ENCODE measurements around the gene BAZ2A.

Gene BAZ2A

GRCh38 chr12:56616244-56616643, 13.9 kb downstream of the BAZ2A start:
- TF ChIP-seq Cebpa-rat (IDR thresholded peaks at IDR 0.05) = no peak
- H4K20me1 ChIP-seq = peaks cover 70 to 99% (median 87%) of the 10 kb centered on the region in 11 experiments
- peak overlapping the region in 6 of 11 experiments; percentile 4 to 34 (median 16); a peak in 4 of 22 replicates for H3K4me2 ChIP-seq
- H3K4me1 ChIP-seq = peaks cover 0 to 37% (median 29%) of the 10 kb centered on the region in 10 experiments; a peak in 14 of 20 replicates
- no peaks in the 10 kb centered on the region for H3K27me3 ChIP-seq
- no peak overlapping the region for H3K4me3 ChIP-seq
- H3K9ac ChIP-seq = no peak overlapping the region
- peaks cover 90 to 100% (median 100%) of the 10 kb centered on the region in 11 experiments for H3K36me3 ChIP-seq
- peak overlapping the region in 1 of 11 experiments; percentile 6; a peak in 1 of 22 replicates for H3K27ac ChIP-seq
- H3K9me3 ChIP-seq (replicated peaks in 1 of 11) = no peaks in the 10 kb centered on the region

- Histone ChIP-seq H3K27me3 (no peaks in the 10 kb centered on the region), H3K4me1 (peaks cover 0 to 35% (median 29%) of the 10 kb centered on the region in 10 experiments; a peak in 14 of 20 replicates), H3K27ac (no peak overlapping the region), H3K9me3 (replicated peaks in 1 of 11) (no peaks in the 10 kb centered on the region), H4K20me1 (peaks cover 54 to 98% (median 81%) of the 10 kb centered on the region in 11 experiments), H3K36me3 (peaks cover 90 to 100% (median 100%) of the 10 kb centered on the region in 11 experiments), H3K4me3 (no peak overlapping the region), H3K9ac (no peak overlapping the region), H3K4me2 (no peak overlapping the region)
- TF ChIP-seq Cebpa-rat (IDR thresholded peaks at IDR 0.05) = no peak
Measured at GRCh38 chr12:56614627-56615026, 15.5 kb downstream of the BAZ2A start.

GRCh38 chr12:56604355-56604754, 25.8 kb downstream of the BAZ2A start:
- Histone ChIP-seq H3K4me2 (no peak overlapping the region), H3K9me3 (replicated peaks in 1 of 11) (no peaks in the 10 kb centered on the region), H4K20me1 (peaks cover 0 to 81% (median 32%) of the 10 kb centered on the region in 11 experiments; a peak in 16 of 22 replicates)

GRCh38 chr12:56602239-56602638, 27.9 kb downstream of the BAZ2A start:
- no peak overlapping the region for H3K4me2 ChIP-seq
- H3K27me3 ChIP-seq = no peaks in the 10 kb centered on the region
- peak in 4 of 11 experiments; percentile 23 to 70 (median 47); a peak in 5 of 22 replicates for TF ChIP-seq Cebpa-rat (IDR thresholded peaks at IDR 0.05)
- no peak overlapping the region for H3K27ac ChIP-seq
- H3K36me3 ChIP-seq = peaks cover 100% of the 10 kb centered on the region in 11 experiments
- peaks cover 3 to 88% (median 32%) of the 10 kb centered on the region in 11 experiments; a peak in 18 of 22 replicates for H4K20me1 ChIP-seq
- H3K4me3 ChIP-seq = no peak overlapping the region
- no peaks in the 10 kb centered on the region for H3K4me1 ChIP-seq
- no peak overlapping the region for H3K9ac ChIP-seq
- H3K9me3 ChIP-seq (replicated peaks in 1 of 11) = no peaks in the 10 kb centered on the region

More at GRCh38 chr12:56604355-56604754, 25.8 kb downstream of the BAZ2A start:
- Histone ChIP-seq H3K36me3 (peaks cover 99 to 100% (median 100%) of the 10 kb centered on the region in 11 experiments), H3K4me3 (no peak overlapping the region), H3K9ac (no peak overlapping the region), H3K4me1 (no peaks in the 10 kb centered on the region), H3K27me3 (no peaks in the 10 kb centered on the region), H3K27ac (no peak overlapping the region)
- no peak for TF ChIP-seq Cebpa-rat (IDR thresholded peaks at IDR 0.05)

- Histone ChIP-seq H3K9me3 (replicated peaks in 1 of 11) (no peaks in the 10 kb centered on the region), H3K4me1 (no peaks in the 10 kb centered on the region), H3K27ac (no peak overlapping the region), H3K4me3 (no peak overlapping the region), H4K20me1 (peaks cover 4 to 86% (median 34%) of the 10 kb centered on the region in 11 experiments; a peak in 18 of 22 replicates), H3K4me2 (no peak overlapping the region), H3K9ac (0 out of 22 replicates have a peak overlapping the region, but pooled peaks of 1 of the 11 experiments have one; percentile 15), H3K36me3 (peaks cover 99 to 100% (median 100%) of the 10 kb centered on the region in 11 experiments), H3K27me3 (no peaks in the 10 kb centered on the region)
- no peak for TF ChIP-seq Cebpa-rat (IDR thresholded peaks at IDR 0.05)
Measured at GRCh38 chr12:56601503-56601902, 28.6 kb downstream of the BAZ2A start.

- Histone ChIP-seq H3K27me3 (no peaks in the 10 kb centered on the region), H3K36me3 (peaks cover 97 to 100% (median 98%) of the 10 kb centered on the region in 11 experiments), H3K4me1 (no peaks in the 10 kb centered on the region), H4K20me1 (peaks cover 4 to 93% (median 35%) of the 10 kb centered on the region in 11 experiments; a peak in 16 of 22 replicates), H3K9ac (no peak overlapping the region), H3K4me2 (no peak overlapping the region), H3K4me3 (no peak overlapping the region), H3K27ac (no peak overlapping the region), H3K9me3 (replicated peaks in 1 of 11) (no peaks in the 10 kb centered on the region)
- no peak for TF ChIP-seq Cebpa-rat (IDR thresholded peaks at IDR 0.05)
Measured at GRCh38 chr12:56600753-56601152, 29.4 kb downstream of the BAZ2A start.

- H3K4me3 ChIP-seq = no peak overlapping the region
- no peaks in the 10 kb centered on the region for H3K27me3 ChIP-seq
- no peak overlapping the region; a peak in 1 of 22 replicates for H3K9ac ChIP-seq
- no peak overlapping the region for H3K4me2 ChIP-seq
- TF ChIP-seq Cebpa-rat (IDR thresholded peaks at IDR 0.05) = no peak
- H4K20me1 ChIP-seq = peaks cover 4 to 94% (median 40%) of the 10 kb centered on the region in 11 experiments; a peak in 16 of 22 replicates
- peaks cover 0 to 1% (median 0%) of the 10 kb centered on the region in 10 experiments; a peak in 3 of 20 replicates for H3K4me1 ChIP-seq
- no peaks in the 10 kb centered on the region for H3K9me3 ChIP-seq (replicated peaks in 1 of 11)
- no peak overlapping the region for H3K27ac ChIP-seq
- peaks cover 92 to 100% (median 98%) of the 10 kb centered on the region in 11 experiments for H3K36me3 ChIP-seq
Measured at GRCh38 chr12:56599797-56600196, 30.3 kb downstream of the BAZ2A start.

GRCh38 chr12:56599041-56599440, 31.1 kb downstream of the BAZ2A start:
- Histone ChIP-seq H3K4me1 (peaks cover 0 to 8% (median 2%) of the 10 kb centered on the region in 10 experiments; a peak in 6 of 20 replicates), H4K20me1 (peaks cover 0 to 95% (median 38%) of the 10 kb centered on the region in 11 experiments; a peak in 15 of 22 replicates), H3K27ac (no peak overlapping the region), H3K9ac (no peak overlapping the region), H3K4me2 (no peak overlapping the region), H3K4me3 (no peak overlapping the region), H3K9me3 (replicated peaks in 1 of 11) (no peaks in the 10 kb centered on the region), H3K27me3 (no peaks in the 10 kb centered on the region), H3K36me3 (peaks cover 84 to 100% (median 91%) of the 10 kb centered on the region in 11 experiments)
- TF ChIP-seq Cebpa-rat (IDR thresholded peaks at IDR 0.05) = no peak

GRCh38 chr12:56596815-56597214, 33.3 kb downstream of the BAZ2A start:
- Histone ChIP-seq H4K20me1 (peaks cover 0 to 77% (median 26%) of the 10 kb centered on the region in 11 experiments; a peak in 14 of 22 replicates), H3K4me2 (no peak overlapping the region), H3K27ac (no peak overlapping the region), H3K36me3 (peaks cover 67 to 85% (median 72%) of the 10 kb centered on the region in 11 experiments), H3K27me3 (no peaks in the 10 kb centered on the region), H3K9ac (peak overlapping the region in 1 of 11 experiments; percentile 11; a peak in 1 of 22 replicates), H3K9me3 (replicated peaks in 1 of 11) (no peaks in the 10 kb centered on the region), H3K4me1 (peaks cover 0 to 8% (median 2%) of the 10 kb centered on the region in 10 experiments; a peak in 6 of 20 replicates), H3K4me3 (no peak overlapping the region)
- no peak for TF ChIP-seq Cebpa-rat (IDR thresholded peaks at IDR 0.05)
